ENCODE measurements around the gene TRPC6. TPM values are rescaled to one million over a fixed set of nuclear protein-coding genes. Genes with fewer than 3 reads are reported as not detected.
"Not testable (repeated sequence)": the region's sequence is repeated elsewhere in the genome, so short reads cannot be mapped to it uniquely, and the experiment has no call there.

Gene TRPC6
- total RNA-seq, 1 donor from 2014 or later: 25.6 TPM

DNA sequence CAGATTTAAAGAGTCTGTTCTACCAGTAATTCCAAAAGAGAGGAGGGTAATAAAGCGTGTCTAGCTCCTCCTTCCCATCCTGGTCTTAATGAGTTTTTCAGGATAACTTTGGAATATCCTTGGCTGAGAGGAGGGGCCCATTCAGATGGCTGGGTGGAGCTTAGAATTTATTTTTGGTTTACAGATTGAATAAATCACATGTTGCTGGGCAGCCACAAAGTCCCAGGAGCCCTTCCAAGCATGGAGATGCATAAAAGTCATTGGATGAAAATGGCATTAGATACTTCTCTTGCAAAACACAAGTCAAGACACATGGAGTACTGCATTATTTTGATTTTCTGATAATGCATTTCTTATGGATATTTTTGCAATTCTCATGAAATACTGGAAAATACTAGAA is 139.0 kb downstream of the TRPC6 start:
- no peak overlapping the region for H3K27ac ChIP-seq (ENCODE audit: low read depth, low read length)

DNA sequence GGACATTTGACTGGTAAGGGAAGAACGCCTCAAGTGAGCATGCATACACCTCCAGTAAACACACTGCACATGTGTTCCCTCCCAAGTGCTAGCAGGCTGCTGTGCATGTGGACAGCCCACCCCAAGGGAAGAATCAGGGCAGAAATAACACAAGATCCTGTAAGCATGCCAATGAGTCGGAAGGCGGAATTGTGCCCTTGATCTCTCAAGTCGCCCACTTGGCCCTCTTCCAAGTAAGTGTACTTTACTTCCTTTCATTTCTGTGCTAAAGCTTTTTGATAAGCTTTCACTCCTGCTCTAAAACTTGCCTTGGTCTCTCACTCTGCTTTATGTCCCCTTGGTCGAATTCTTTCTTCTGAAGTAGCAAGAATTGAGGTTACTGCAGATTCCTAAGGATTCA is 139.6 kb downstream of the TRPC6 start:
- Histone ChIP-seq H3K36me3 (ENCODE audit: control insufficient read depth in 3 of 3, insufficient read depth in 3 of 3, low read length in 3 of 3) (no peaks in the 10 kb centered on the region), H3K9ac (ENCODE audit: low read depth in 1 of 3, low read length in 3 of 3) (no peak overlapping the region), H3K4me1 (ENCODE audit: control insufficient read depth in 3 of 3, insufficient read depth in 3 of 3, low read length in 3 of 3) (peaks cover 0 to 4% (median 3%) of the 10 kb centered on the region in 3 donors)

More for the DNA sequence above, 139.0 kb downstream of the TRPC6 start:
- H3K4me1 ChIP-seq (ENCODE audit: control insufficient read depth in 3 of 3, insufficient read depth in 3 of 3, low read length in 3 of 3): peaks cover 0 to 4% (median 3%) of the 10 kb centered on the region in 3 donors
- H3K4me3 ChIP-seq (ENCODE audit: low read length in 3 of 3): no peak overlapping the region
- H3K9ac ChIP-seq (ENCODE audit: low read depth in 1 of 3, low read length in 3 of 3): no peak overlapping the region
- H3K27me3 ChIP-seq (ENCODE audit: control insufficient read depth in 3 of 3, insufficient read depth in 3 of 3, low read length in 3 of 3): no peaks in the 10 kb centered on the region
- no peaks in the 10 kb centered on the region for H3K9me3 ChIP-seq (ENCODE audit: control insufficient read depth in 3 of 3, low read length in 3 of 3)
- no peaks in the 10 kb centered on the region for H3K36me3 ChIP-seq (ENCODE audit: control insufficient read depth in 3 of 3, insufficient read depth in 3 of 3, low read length in 3 of 3)

DNA sequence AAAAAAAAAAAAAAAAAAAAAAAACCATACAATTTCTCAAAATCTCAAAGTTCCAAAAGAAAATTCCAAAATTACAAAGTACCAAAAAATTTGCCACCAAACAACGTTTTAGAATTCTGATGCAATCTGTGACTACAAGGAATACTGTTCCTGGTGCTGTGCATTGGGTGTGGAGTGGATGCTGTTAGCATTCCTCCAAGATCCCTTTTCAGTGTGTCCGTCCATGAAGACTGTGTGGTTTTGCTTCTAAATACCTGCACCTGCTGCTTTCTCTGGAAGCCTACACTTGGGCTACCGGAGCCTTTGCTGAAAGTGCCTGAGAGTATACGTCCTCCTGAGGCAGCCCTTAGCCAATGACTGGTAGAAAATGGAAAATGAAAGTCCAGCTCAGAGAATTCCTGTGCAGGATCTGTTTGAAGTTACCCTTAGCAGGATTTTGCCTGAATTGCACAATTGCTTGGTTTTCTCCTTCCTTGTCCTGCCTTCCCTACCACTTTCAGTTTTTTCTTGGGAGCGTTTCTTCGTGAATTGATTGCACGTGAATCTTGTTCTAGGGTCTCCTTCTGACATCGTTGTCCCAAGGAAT is 140.8 kb downstream of the TRPC6 start:
- no peak overlapping the region for H3K27ac ChIP-seq (ENCODE audit: low read depth, low read length)
- no peaks in the 10 kb centered on the region for H3K36me3 ChIP-seq (ENCODE audit: control insufficient read depth in 3 of 3, insufficient read depth in 3 of 3, low read length in 3 of 3)

More for the DNA sequence above, 139.6 kb downstream of the TRPC6 start:
- Histone ChIP-seq H3K27ac (ENCODE audit: low read depth, low read length) (no peak overlapping the region), H3K27me3 (ENCODE audit: control insufficient read depth in 3 of 3, insufficient read depth in 3 of 3, low read length in 3 of 3) (no peaks in the 10 kb centered on the region), H3K9me3 (ENCODE audit: control insufficient read depth in 3 of 3, low read length in 3 of 3) (no peaks in the 10 kb centered on the region), H3K4me3 (ENCODE audit: low read length in 3 of 3) (peak overlapping the region in 1 of 3 donors; percentile 7)

DNA sequence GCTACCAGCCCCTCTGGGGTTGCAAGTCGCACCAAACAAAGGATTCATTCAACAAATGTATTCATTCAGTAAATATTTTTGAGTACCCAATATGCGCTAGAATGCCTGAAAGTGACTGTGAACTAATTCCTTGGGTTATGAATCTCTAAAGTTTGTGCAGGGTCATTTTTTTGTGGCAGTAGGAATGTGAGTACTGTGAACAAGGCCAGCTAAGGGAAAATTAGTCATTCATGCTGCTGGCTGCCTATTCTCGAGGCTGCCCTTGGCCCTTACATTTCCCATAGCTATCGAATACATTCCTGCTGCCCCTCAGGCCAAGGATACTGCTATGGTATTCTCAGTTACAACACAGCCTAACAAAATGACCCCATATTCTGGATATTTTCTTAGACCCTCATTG is 141.6 kb downstream of the TRPC6 start:
- H3K27ac ChIP-seq (ENCODE audit: low read depth, low read length): no peak overlapping the region
- H3K9ac ChIP-seq (ENCODE audit: low read depth in 1 of 3, low read length in 3 of 3): no peak overlapping the region
- H3K27me3 ChIP-seq (ENCODE audit: control insufficient read depth in 3 of 3, insufficient read depth in 3 of 3, low read length in 3 of 3): no peaks in the 10 kb centered on the region
- no peaks in the 10 kb centered on the region for H3K36me3 ChIP-seq (ENCODE audit: control insufficient read depth in 3 of 3, insufficient read depth in 3 of 3, low read length in 3 of 3)
- no peaks in the 10 kb centered on the region for H3K9me3 ChIP-seq (ENCODE audit: control insufficient read depth in 3 of 3, low read length in 3 of 3)
- H3K4me1 ChIP-seq (ENCODE audit: control insufficient read depth in 3 of 3, insufficient read depth in 3 of 3, low read length in 3 of 3): peaks cover 0 to 4% (median 3%) of the 10 kb centered on the region in 3 donors
- no peak overlapping the region for H3K4me3 ChIP-seq (ENCODE audit: low read length in 3 of 3)

More for the DNA sequence above, 140.8 kb downstream of the TRPC6 start:
- Histone ChIP-seq H3K4me1 (ENCODE audit: control insufficient read depth in 3 of 3, insufficient read depth in 3 of 3, low read length in 3 of 3) (peaks cover 0 to 4% (median 3%) of the 10 kb centered on the region in 3 donors), H3K4me3 (ENCODE audit: low read length in 3 of 3) (no peak overlapping the region), H3K9ac (ENCODE audit: low read depth in 1 of 3, low read length in 3 of 3) (no peak overlapping the region), H3K9me3 (ENCODE audit: control insufficient read depth in 3 of 3, low read length in 3 of 3) (no peaks in the 10 kb centered on the region), H3K27me3 (ENCODE audit: control insufficient read depth in 3 of 3, insufficient read depth in 3 of 3, low read length in 3 of 3) (no peaks in the 10 kb centered on the region)

DNA sequence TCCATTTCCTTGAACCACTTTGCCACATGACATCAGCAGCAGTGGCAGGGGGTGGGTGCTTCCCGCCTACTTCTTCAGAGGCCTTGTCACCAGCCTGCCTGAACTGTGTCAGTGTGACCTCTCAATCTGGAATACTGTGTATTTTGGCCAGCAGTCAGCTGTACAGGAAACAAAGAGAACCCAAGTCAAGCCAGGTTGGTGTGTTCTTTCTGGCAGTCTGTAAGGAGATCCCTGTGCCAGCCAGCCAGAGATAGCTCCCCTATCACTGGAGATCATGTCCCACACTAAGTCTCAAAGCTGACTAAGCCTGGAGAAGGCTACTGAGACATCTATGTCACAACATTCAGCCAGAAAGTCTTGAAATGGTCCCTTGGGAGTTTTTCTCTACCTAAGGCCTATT is 142.1 kb downstream of the TRPC6 start:
- Histone ChIP-seq H3K27ac (ENCODE audit: low read depth, low read length) (no peak overlapping the region), H3K4me1 (ENCODE audit: control insufficient read depth in 3 of 3, insufficient read depth in 3 of 3, low read length in 3 of 3) (peaks cover 0 to 4% (median 3%) of the 10 kb centered on the region in 3 donors), H3K9ac (ENCODE audit: low read depth in 1 of 3, low read length in 3 of 3) (no peak overlapping the region), H3K4me3 (ENCODE audit: low read length in 3 of 3) (no peak overlapping the region), H3K36me3 (ENCODE audit: control insufficient read depth in 3 of 3, insufficient read depth in 3 of 3, low read length in 3 of 3) (no peaks in the 10 kb centered on the region), H3K9me3 (ENCODE audit: control insufficient read depth in 3 of 3, low read length in 3 of 3) (no peaks in the 10 kb centered on the region), H3K27me3 (ENCODE audit: control insufficient read depth in 3 of 3, insufficient read depth in 3 of 3, low read length in 3 of 3) (no peaks in the 10 kb centered on the region)

DNA sequence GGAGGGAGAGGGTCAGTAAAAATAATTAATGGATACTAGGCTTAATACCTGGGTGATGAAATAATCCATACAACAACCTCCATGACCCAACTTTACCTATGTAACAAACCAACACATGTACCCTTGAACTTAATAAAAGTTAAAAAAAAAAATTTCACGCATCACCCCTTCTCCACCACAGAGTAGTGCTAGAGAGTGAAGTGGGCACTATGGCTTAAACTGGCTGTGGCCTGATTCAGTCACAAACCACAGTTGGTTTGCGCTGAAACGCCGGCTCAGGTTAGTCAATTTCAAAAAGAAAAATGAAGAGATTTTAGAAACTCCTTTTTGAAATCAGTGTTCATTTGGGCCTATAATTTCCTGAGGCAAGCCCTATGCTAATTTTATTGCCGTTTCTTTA is 144.3 kb downstream of the TRPC6 start:
- H3K9me3 ChIP-seq (ENCODE audit: control insufficient read depth in 3 of 3, low read length in 3 of 3): no peaks in the 10 kb centered on the region

DNA sequence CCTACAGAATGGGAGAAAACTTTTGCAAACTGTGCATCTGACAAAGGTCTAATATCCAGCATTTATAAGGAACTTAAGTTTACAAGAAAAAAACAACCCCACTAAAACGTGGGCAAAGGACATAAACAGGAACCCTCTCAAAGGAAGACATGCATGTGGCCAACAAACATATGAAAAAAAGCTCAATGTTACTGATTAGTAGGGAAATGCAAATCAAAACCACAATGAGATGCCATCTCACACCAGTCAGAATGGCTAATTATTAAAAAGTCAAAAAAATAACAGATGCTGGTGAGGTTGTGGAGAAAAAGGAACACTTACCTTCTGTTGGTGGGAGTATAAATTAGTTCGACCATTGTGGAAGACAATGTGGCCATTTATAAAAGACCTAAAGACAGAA is 145.1 kb downstream of the TRPC6 start:
- H3K27me3 ChIP-seq (ENCODE audit: control insufficient read depth in 3 of 3, insufficient read depth in 3 of 3, low read length in 3 of 3); H3K36me3 ChIP-seq (ENCODE audit: control insufficient read depth in 3 of 3, insufficient read depth in 3 of 3, low read length in 3 of 3); H3K27ac ChIP-seq (ENCODE audit: low read depth, low read length): not testable (repeated sequence)

More for the DNA sequence above, 144.3 kb downstream of the TRPC6 start:
- Histone ChIP-seq H3K36me3 (ENCODE audit: control insufficient read depth in 3 of 3, insufficient read depth in 3 of 3, low read length in 3 of 3) (no peaks in the 10 kb centered on the region), H3K4me3 (ENCODE audit: low read length in 3 of 3) (no peak overlapping the region), H3K27me3 (ENCODE audit: control insufficient read depth in 3 of 3, insufficient read depth in 3 of 3, low read length in 3 of 3) (no peaks in the 10 kb centered on the region), H3K9ac (ENCODE audit: low read depth in 1 of 3, low read length in 3 of 3) (no peak overlapping the region), H3K27ac (ENCODE audit: low read depth, low read length) (no peak overlapping the region), H3K4me1 (ENCODE audit: control insufficient read depth in 3 of 3, insufficient read depth in 3 of 3, low read length in 3 of 3) (peaks cover 0 to 4% (median 0%) of the 10 kb centered on the region in 3 donors)

DNA sequence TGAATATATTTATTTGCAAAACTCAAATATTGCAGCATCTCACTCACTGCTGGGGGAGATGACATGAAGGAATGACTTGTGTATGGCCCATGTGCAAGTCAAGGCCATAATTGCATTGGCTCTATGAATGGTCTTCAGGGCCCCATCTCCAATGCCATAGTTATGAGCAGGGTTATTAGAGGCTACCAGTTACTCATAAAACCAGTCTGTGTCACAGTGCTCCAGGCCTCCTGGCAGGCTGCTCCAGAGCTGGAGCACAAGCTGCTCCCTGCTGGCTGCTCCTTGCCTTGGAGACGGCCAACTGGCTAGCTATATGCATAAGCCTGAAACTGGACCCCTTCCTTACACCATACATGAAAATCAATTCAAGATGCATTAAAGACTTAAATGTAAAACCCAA is 145.7 kb downstream of the TRPC6 start:
- Histone ChIP-seq H3K36me3 (ENCODE audit: control insufficient read depth in 3 of 3, insufficient read depth in 3 of 3, low read length in 3 of 3) (no peaks in the 10 kb centered on the region), H3K27ac (ENCODE audit: low read depth, low read length) (no peak overlapping the region), H3K4me3 (ENCODE audit: low read length in 3 of 3) (no peak overlapping the region), H3K4me1 (ENCODE audit: control insufficient read depth in 3 of 3, insufficient read depth in 3 of 3, low read length in 3 of 3) (peaks cover 0 to 3% (median 0%) of the 10 kb centered on the region in 3 donors), H3K9ac (ENCODE audit: low read depth in 1 of 3, low read length in 3 of 3) (no peak overlapping the region), H3K9me3 (ENCODE audit: control insufficient read depth in 3 of 3, low read length in 3 of 3) (no peaks in the 10 kb centered on the region), H3K27me3 (ENCODE audit: control insufficient read depth in 3 of 3, insufficient read depth in 3 of 3, low read length in 3 of 3) (no peaks in the 10 kb centered on the region)

More for the DNA sequence above, 145.1 kb downstream of the TRPC6 start:
- not testable (repeated sequence) for H3K4me1 ChIP-seq (ENCODE audit: control insufficient read depth in 3 of 3, insufficient read depth in 3 of 3, low read length in 3 of 3); H3K4me3 ChIP-seq (ENCODE audit: low read length in 3 of 3); H3K9me3 ChIP-seq (ENCODE audit: control insufficient read depth in 3 of 3, low read length in 3 of 3); H3K9ac ChIP-seq (ENCODE audit: low read depth in 1 of 3, low read length in 3 of 3)

DNA sequence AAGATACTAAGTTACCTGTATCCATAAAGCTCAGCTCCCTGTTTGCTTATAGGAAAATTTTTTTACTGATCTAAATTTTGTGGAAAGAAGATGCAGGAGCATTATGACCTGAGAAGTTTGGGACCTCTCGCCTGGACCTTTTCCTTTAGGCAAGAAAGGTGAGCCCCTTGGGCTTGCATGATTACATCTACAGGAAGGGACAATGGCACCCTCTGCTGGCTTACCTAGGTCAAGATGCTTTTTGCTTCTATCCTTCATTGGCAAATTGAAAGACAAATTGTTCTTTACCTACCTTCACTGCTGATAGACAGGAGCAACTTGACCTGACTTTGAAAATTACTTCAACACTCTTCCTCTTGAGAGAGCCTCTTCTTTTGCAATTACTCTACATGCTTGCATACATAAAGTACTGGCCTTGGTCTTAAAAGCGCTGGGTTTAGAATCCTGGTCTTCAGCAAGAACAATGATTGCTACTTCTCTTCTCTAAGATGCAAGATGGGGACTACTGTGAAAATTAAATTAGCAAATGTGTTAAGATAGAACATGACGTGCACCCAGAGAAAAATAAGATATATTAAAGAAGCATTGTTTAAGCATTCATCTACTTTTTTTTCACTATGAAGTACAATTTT is 147.2 kb downstream of the TRPC6 start:
- Histone ChIP-seq H3K4me1 (ENCODE audit: control insufficient read depth in 3 of 3, insufficient read depth in 3 of 3, low read length in 3 of 3) (no peaks in the 10 kb centered on the region), H3K9ac (ENCODE audit: low read depth in 1 of 3, low read length in 3 of 3) (no peak overlapping the region), H3K27ac (ENCODE audit: low read depth, low read length) (no peak overlapping the region), H3K27me3 (ENCODE audit: control insufficient read depth in 3 of 3, insufficient read depth in 3 of 3, low read length in 3 of 3) (no peaks in the 10 kb centered on the region), H3K36me3 (ENCODE audit: control insufficient read depth in 3 of 3, insufficient read depth in 3 of 3, low read length in 3 of 3) (no peaks in the 10 kb centered on the region), H3K9me3 (ENCODE audit: control insufficient read depth in 3 of 3, low read length in 3 of 3) (no peaks in the 10 kb centered on the region), H3K4me3 (ENCODE audit: low read length in 3 of 3) (no peak overlapping the region)

DNA sequence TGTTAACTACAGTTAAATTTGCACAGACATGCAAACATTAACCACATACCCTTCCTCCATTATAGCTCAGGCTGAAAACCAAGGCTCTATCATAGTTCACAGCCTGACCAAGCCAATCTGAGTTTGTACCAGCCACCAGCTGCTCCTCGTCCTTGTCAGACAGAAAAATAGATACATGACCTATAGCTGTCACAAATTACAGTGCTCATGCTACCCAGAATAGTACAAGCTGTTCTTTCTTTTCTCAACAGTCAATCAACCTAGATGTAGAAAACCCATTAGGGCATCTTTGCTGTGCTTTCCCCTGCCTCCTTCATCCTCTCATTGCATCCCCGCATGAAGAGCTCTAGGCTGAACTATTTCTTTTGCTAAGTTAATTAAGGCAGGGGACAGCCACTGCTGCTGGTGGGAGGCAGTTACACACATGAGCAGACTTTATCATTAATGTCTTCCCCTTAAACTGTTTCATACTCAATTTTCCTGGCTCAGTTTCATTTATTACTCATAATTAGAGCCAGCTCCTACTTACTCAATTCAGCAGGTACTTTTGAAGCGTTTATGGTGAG is 148.3 kb downstream of the TRPC6 start:
- no peak overlapping the region for H3K9ac ChIP-seq (ENCODE audit: low read depth in 1 of 3, low read length in 3 of 3)
- H3K36me3 ChIP-seq (ENCODE audit: control insufficient read depth in 3 of 3, insufficient read depth in 3 of 3, low read length in 3 of 3): no peaks in the 10 kb centered on the region
- no peak overlapping the region for H3K4me3 ChIP-seq (ENCODE audit: low read length in 3 of 3)
- H3K9me3 ChIP-seq (ENCODE audit: control insufficient read depth in 3 of 3, low read length in 3 of 3): no peaks in the 10 kb centered on the region
- H3K27ac ChIP-seq (ENCODE audit: low read depth, low read length): no peak overlapping the region
- no peaks in the 10 kb centered on the region for H3K27me3 ChIP-seq (ENCODE audit: control insufficient read depth in 3 of 3, insufficient read depth in 3 of 3, low read length in 3 of 3)
- no peaks in the 10 kb centered on the region for H3K4me1 ChIP-seq (ENCODE audit: control insufficient read depth in 3 of 3, insufficient read depth in 3 of 3, low read length in 3 of 3)

Data from skeletal muscle tissue (tissue), 4 donors.